Mesenchymal stem cell (in vitro differentiated cells and primary cell): ENCODE data around the gene ARHGAP20.

Experiments used
- DNase-seq: peaks from one replicate; pipeline ENCODE4 v3.0.0-alpha.2; 2013
- H2AFZ ChIP-seq: one replicate; pipeline ENCODE4 v1.6.1; 2013; ENCODE audit warnings: low read depth, mild to moderate bottlenecking, control low read depth, inconsistent platforms, low read length, moderate library complexity
- H2AK5ac ChIP-seq: 2 replicates; pipeline ENCODE4 v1.6.1; 2013; ENCODE audit warnings: low read length, moderate library complexity, mild to moderate bottlenecking, inconsistent platforms; ENCODE audit not compliant: severe bottlenecking
- H2BK120ac ChIP-seq: one replicate; pipeline ENCODE4 v1.6.1; 2013; ENCODE audit warnings: low read depth, mild to moderate bottlenecking, inconsistent platforms, low read length, moderate library complexity
- H2BK12ac ChIP-seq, 2 experiments: one replicate each; pipeline ENCODE4 v1.6.1; 2013; ENCODE audit warnings: inconsistent platforms in 2 of 2, low read length in 2 of 2, mild to moderate bottlenecking in 2 of 2, moderate library complexity in 2 of 2, control low read depth in 1 of 2
- H2BK15ac ChIP-seq: one replicate; pipeline ENCODE4 v1.6.1; 2013; ENCODE audit warnings: mild to moderate bottlenecking, low read depth, inconsistent platforms; ENCODE audit not compliant: poor library complexity, severe bottlenecking
- H2BK5ac ChIP-seq: 2 replicates; pipeline ENCODE4 v1.6.1; 2013; ENCODE audit warnings: low read depth, mild to moderate bottlenecking, low read length, control low read depth, inconsistent platforms; ENCODE audit not compliant: poor library complexity, severe bottlenecking
- H3K14ac ChIP-seq, 2 experiments: one replicate each; pipeline ENCODE4 v1.6.1; 2013; ENCODE audit warnings: inconsistent platforms in 2 of 2, low read length in 2 of 2, control low read depth in 1 of 2, mild to moderate bottlenecking in 1 of 2, moderate library complexity in 1 of 2
- H3K18ac ChIP-seq, 2 experiments: one replicate each; pipeline ENCODE4 v1.6.1; 2013; ENCODE audit warnings: inconsistent platforms in 2 of 2, low read length in 2 of 2, control low read depth in 1 of 2, low read depth in 1 of 2, mild to moderate bottlenecking in 1 of 2
- H3K23ac ChIP-seq, 2 experiments: one replicate each; pipeline ENCODE4 v1.6.1; 2013; ENCODE audit warnings: inconsistent platforms in 2 of 2, low read length in 2 of 2, mild to moderate bottlenecking in 2 of 2, moderate library complexity in 2 of 2, control low read depth in 1 of 2
- H3K27ac ChIP-seq: 2 replicates; pipeline ENCODE4 v1.5.1; 2013; ENCODE audit warnings: mild to moderate bottlenecking, moderate library complexity, low read length, control low read depth, inconsistent platforms; ENCODE audit not compliant: poor library complexity, severe bottlenecking
- H3K27me3 ChIP-seq, 2 experiments: 2 replicates each; pipeline versions ENCODE4 v1.6.1 to v1.7.0; 2013; ENCODE audit warnings: low read length in 2 of 2, mild to moderate bottlenecking in 2 of 2, moderate library complexity in 2 of 2, control low read depth in 1 of 2, inconsistent platforms in 1 of 2; ENCODE audit not compliant: control insufficient read depth in 1 of 2, insufficient read depth in 1 of 2
- H3K36me3 ChIP-seq, 2 experiments: 2 replicates each; pipeline versions ENCODE4 v1.6.1 to v1.7.0; 2013; ENCODE audit warnings: low read length in 2 of 2, control low read depth in 1 of 2, inconsistent platforms in 1 of 2, low read depth in 1 of 2, mild to moderate bottlenecking in 1 of 2; ENCODE audit not compliant: insufficient read depth in 2 of 2, control insufficient read depth in 1 of 2
- H3K4ac ChIP-seq, 2 experiments: one replicate each; pipeline ENCODE4 v1.6.1; 2013; ENCODE audit warnings: inconsistent platforms in 2 of 2, low read length in 2 of 2, mild to moderate bottlenecking in 2 of 2, moderate library complexity in 2 of 2, control low read depth in 1 of 2, low read depth in 1 of 2
- H3K4me1 ChIP-seq: 2 replicates; pipeline ENCODE4 v1.6.1; 2013; ENCODE audit warnings: low read depth, low read length, control low read depth; ENCODE audit not compliant: control insufficient read depth, insufficient read depth
- H3K4me2 ChIP-seq: 2 replicates; pipeline ENCODE4 v1.6.1; 2013; ENCODE audit warnings: low read length, mild to moderate bottlenecking, inconsistent platforms; ENCODE audit not compliant: poor library complexity, severe bottlenecking
- H3K4me3 ChIP-seq, 2 experiments: 2 replicates each; pipeline versions ENCODE4 v1.5.1 to v1.7.0; 2013; ENCODE audit warnings: low read length in 2 of 2, mild to moderate bottlenecking in 2 of 2, control low read depth in 1 of 2, low read depth in 1 of 2; ENCODE audit not compliant: insufficient read depth in 1 of 2
- H3K79me1 ChIP-seq: replicated peaks from 2 replicates; pipeline ENCODE4 v1.6.1; 2013; ENCODE audit warnings: mild to moderate bottlenecking, control low read depth, low read length, inconsistent platforms; ENCODE audit not compliant: poor library complexity, severe bottlenecking
- H3K9ac ChIP-seq: 2 replicates; pipeline ENCODE4 v1.7.0; 2013; ENCODE audit warnings: mild to moderate bottlenecking, low read length, moderate library complexity
- H3K9me3 ChIP-seq: 2 replicates; pipeline ENCODE4 v1.7.0; 2013; ENCODE audit warnings: mild to moderate bottlenecking, low read length; ENCODE audit not compliant: control insufficient read depth
- H4K8ac ChIP-seq: one replicate; pipeline ENCODE4 v1.6.1; 2013; ENCODE audit warnings: inconsistent platforms, mild to moderate bottlenecking, low read length, moderate library complexity
- H4K91ac ChIP-seq: one replicate; pipeline ENCODE4 v1.6.1; 2013; ENCODE audit warnings: mild to moderate bottlenecking, low read length, inconsistent platforms
- WGBS: methylation state at CpG from one replicate; pipeline ENCODE4 v1.1.7; 2013; ENCODE audit warnings: mixed read lengths; 5-methylcytosine and 5-hydroxymethylcytosine counted together

ARHGAP20 gene

GRCh38 chr11:110587129-110587528 lies 125.1 kb downstream of the ARHGAP20 start:
- H3K4me2 ChIP-seq, result no peak overlapping the region
- H2AFZ ChIP-seq, result no peak overlapping the region
- no peak overlapping the region for H3K4ac ChIP-seq
- no peak overlapping the region for H2BK120ac ChIP-seq
- peaks cover 0 to 98% of the 10 kb centered on the region in 2 experiments for H3K36me3 ChIP-seq
- H2AK5ac ChIP-seq, result no peak overlapping the region
- H2BK12ac ChIP-seq, result no peak overlapping the region
- H3K27me3 ChIP-seq, result no peaks in the 10 kb centered on the region
- H3K9ac ChIP-seq, result no peak overlapping the region
- H4K8ac ChIP-seq, result no peak overlapping the region
- H4K91ac ChIP-seq, result no peak overlapping the region
- no peaks in the 10 kb centered on the region for H3K9me3 ChIP-seq
- H3K27ac ChIP-seq, result no peak overlapping the region
- no peak overlapping the region for H3K14ac ChIP-seq
- no peak overlapping the region for H3K4me3 ChIP-seq
- 92% methylated on average over 1 of the region's 1 CpG for WGBS
- H3K23ac ChIP-seq, result no peak overlapping the region
- no peak overlapping the region for H2BK5ac ChIP-seq
- no peak overlapping the region for H3K18ac ChIP-seq
- H3K4me1 ChIP-seq, result no peaks in the 10 kb centered on the region
- H3K79me1 ChIP-seq, result no peaks in the 10 kb centered on the region
- no peak overlapping the region for H2BK15ac ChIP-seq
- no peak for DNase-seq

- H2AFZ ChIP-seq, result no peak overlapping the region
- no peaks in the 10 kb centered on the region for H3K27me3 ChIP-seq
- no peak overlapping the region for H2BK120ac ChIP-seq
- no peak overlapping the region for H2BK12ac ChIP-seq
- H2AK5ac ChIP-seq, result no peak overlapping the region
- no peaks in the 10 kb centered on the region for H3K9me3 ChIP-seq
- H2BK5ac ChIP-seq, result no peak overlapping the region
- H3K4me3 ChIP-seq, result no peak overlapping the region
- H3K23ac ChIP-seq, result no peak overlapping the region
- peaks cover 0 to 98% of the 10 kb centered on the region in 2 experiments for H3K36me3 ChIP-seq
- H3K4ac ChIP-seq, result no peak overlapping the region
- no peaks in the 10 kb centered on the region for H3K79me1 ChIP-seq
- H3K9ac ChIP-seq, result no peak overlapping the region
- H3K4me2 ChIP-seq, result no peak overlapping the region
- no peak overlapping the region for H3K27ac ChIP-seq
- no peak overlapping the region for H3K14ac ChIP-seq
- 100% methylated on average over 1 of the region's 1 CpG for WGBS
- no peaks in the 10 kb centered on the region for H3K4me1 ChIP-seq
- H4K8ac ChIP-seq, result no peak overlapping the region
- H4K91ac ChIP-seq, result no peak overlapping the region
- no peak for DNase-seq
- H2BK15ac ChIP-seq, result no peak overlapping the region
- H3K18ac ChIP-seq, result no peak overlapping the region
These were observed 128.1 kb downstream of the ARHGAP20 start for GRCh38 chr11:110584150-110584549.

GRCh38 chr11:110582728-110583432 lies 129.4 kb downstream of the ARHGAP20 start:
- H3K36me3 ChIP-seq, result peaks cover 0 to 98% of the 10 kb centered on the region in 2 experiments
- H2BK120ac ChIP-seq, result no peak overlapping the region
- H3K4me1 ChIP-seq, result no peaks in the 10 kb centered on the region
- no peak overlapping the region for H3K14ac ChIP-seq
- no peak overlapping the region for H3K9ac ChIP-seq
- no peak overlapping the region for H2BK5ac ChIP-seq
- no peak for DNase-seq
- no peak overlapping the region for H3K18ac ChIP-seq
- H2BK15ac ChIP-seq, result no peak overlapping the region
- H2AK5ac ChIP-seq, result no peak overlapping the region
- H3K27ac ChIP-seq, result no peak overlapping the region
- H3K4ac ChIP-seq, result no peak overlapping the region
- H3K4me3 ChIP-seq, result no peak overlapping the region
- 79% methylated on average over 2 of the region's 2 CpGs for WGBS
- H3K27me3 ChIP-seq, result no peaks in the 10 kb centered on the region
- no peaks in the 10 kb centered on the region for H3K79me1 ChIP-seq
- no peaks in the 10 kb centered on the region for H3K9me3 ChIP-seq
- no peak overlapping the region for H4K8ac ChIP-seq
- H3K4me2 ChIP-seq, result no peak overlapping the region
- no peak overlapping the region for H3K23ac ChIP-seq
- H4K91ac ChIP-seq, result no peak overlapping the region
- H2AFZ ChIP-seq, result no peak overlapping the region
- H2BK12ac ChIP-seq, result no peak overlapping the region

GRCh38 chr11:110580571-110580970 lies 131.7 kb downstream of the ARHGAP20 start:
- Histone ChIP-seq H3K4me2 (no peak overlapping the region), H2AK5ac (no peak overlapping the region), H3K36me3 (peaks cover 0 to 95% of the 10 kb centered on the region in 2 experiments), H3K14ac (no peak overlapping the region), H2BK12ac (no peak overlapping the region), H3K4me1 (no peaks in the 10 kb centered on the region), H3K9me3 (no peaks in the 10 kb centered on the region), H2BK5ac (no peak overlapping the region), H3K23ac (no peak overlapping the region), H3K18ac (no peak overlapping the region), H3K27me3 (no peaks in the 10 kb centered on the region), H3K4me3 (no peak overlapping the region), H3K9ac (no peak overlapping the region), H3K4ac (no peak overlapping the region), H2AFZ (no peak overlapping the region), H3K27ac (no peak overlapping the region), H3K79me1 (no peaks in the 10 kb centered on the region), H4K8ac (no peak overlapping the region), H4K91ac (no peak overlapping the region), H2BK120ac (no peak overlapping the region), H2BK15ac (no peak overlapping the region)
- DNase-seq, result no peak
- 94% methylated on average over 7 of the region's 8 CpGs for WGBS
